ENCODE results near the gene PMEPA1. TPM values are rescaled to one million over a fixed set of nuclear protein-coding genes. Genes with fewer than 3 reads are reported as not detected.

Gene PMEPA1
- total RNA-seq, 2 experiments from 2014 or later, result 2.5 to 3.0 TPM

DNA sequence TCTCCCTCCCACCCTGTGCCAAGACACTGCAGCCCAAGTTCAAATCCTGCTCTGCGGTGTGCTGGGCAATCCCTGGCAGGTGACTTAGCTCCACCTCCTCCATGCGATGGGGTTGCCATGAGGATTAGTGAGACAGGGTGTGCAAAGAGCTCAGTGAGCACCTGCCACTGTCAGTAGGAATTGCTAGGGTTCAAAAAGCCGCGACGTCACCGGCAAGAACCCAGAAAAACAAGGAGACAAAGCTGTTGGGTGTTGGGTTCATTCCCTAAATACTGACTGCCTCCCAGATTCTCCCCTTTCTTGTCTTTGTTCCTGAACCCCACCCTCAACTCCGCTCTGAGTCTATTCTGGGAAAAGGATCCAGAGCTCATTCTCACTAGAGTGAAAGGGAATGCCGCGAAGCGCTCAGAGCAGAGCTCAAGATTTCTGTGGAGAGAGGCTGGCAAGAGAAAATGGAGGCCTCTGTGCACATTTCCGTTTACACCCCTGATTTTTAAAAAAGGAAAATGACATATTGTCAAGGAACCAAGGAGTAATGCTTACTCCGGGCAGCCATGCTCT, 13.3 kb downstream of the PMEPA1 start:
- Mint-ChIP-seq H3K4me1 (ENCODE audit: low read depth) (peaks cover 35% of the 10 kb centered on the region), H3K4me3 (no peak overlapping the region), H3K27me3 (no peaks in the 10 kb centered on the region), H3K9me3 (no peaks in the 10 kb centered on the region), H3K27ac (no peak overlapping the region), H3K36me3 (no peaks in the 10 kb centered on the region)
- DNase-seq, result no peak
- CTCF ChIA-PET, result interaction anchor here (1.4 kb wide), 1 partner anchor 74 kb away, joined by 3 read pairs; no protein-coding TSS in a partner anchor
- POLR2A ChIA-PET, result no interaction called here
- intact Hi-C loops (cut with micrococcal nuclease), result no loop called here

DNA sequence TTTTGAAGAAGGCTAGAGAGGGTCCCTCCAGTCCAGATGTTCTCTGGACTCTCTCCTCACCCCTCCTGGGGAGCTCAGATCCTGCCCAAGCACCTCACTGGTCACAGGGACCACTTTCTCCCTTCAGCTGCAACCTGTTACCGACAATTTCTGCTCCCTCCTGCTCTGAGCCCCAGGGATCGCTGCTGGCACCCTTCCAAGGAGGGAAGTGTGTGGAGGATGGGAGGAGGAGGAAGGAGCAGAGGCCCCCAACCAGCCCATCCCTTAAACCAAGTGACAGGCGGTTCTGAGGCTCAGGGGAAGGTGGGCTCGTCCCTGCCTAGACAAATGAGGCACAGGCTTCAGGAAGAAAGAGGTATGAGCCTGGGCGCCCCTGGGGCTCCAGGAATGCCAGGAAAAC, 13.9 kb downstream of the PMEPA1 start:
- Mint-ChIP-seq H3K4me1 (ENCODE audit: low read depth) (peaks cover 34% of the 10 kb centered on the region), H3K27me3 (no peaks in the 10 kb centered on the region), H3K9me3 (no peaks in the 10 kb centered on the region), H3K27ac (no peak overlapping the region), H3K4me3 (no peak overlapping the region), H3K36me3 (no peaks in the 10 kb centered on the region)
- CTCF ChIA-PET, result interaction anchor here (1.4 kb wide), 1 partner anchor 73 kb away, joined by 3 read pairs; no protein-coding TSS in a partner anchor
- intact Hi-C loops (cut with micrococcal nuclease), result no loop called here
- DNase-seq, result no peak
- POLR2A ChIA-PET, result no interaction called here

GRCh38 chr20:57695012-57695411, 14.8 kb downstream of the PMEPA1 start:
- intact Hi-C loops (cut with micrococcal nuclease), result no loop called here
- H3K4me1 Mint-ChIP-seq (ENCODE audit: low read depth), result peaks cover 34% of the 10 kb centered on the region
- H3K36me3 Mint-ChIP-seq, result no peaks in the 10 kb centered on the region
- H3K4me3 Mint-ChIP-seq, result no peak overlapping the region
- H3K9me3 Mint-ChIP-seq, result no peaks in the 10 kb centered on the region
- POLR2A ChIA-PET, result no interaction called here
- CTCF ChIA-PET, result interaction anchor here (1.4 kb wide), 1 partner anchor 72 kb away, joined by 3 read pairs; no protein-coding TSS in a partner anchor
- no peaks in the 10 kb centered on the region for H3K27me3 Mint-ChIP-seq
- no peak overlapping the region for H3K27ac Mint-ChIP-seq
- DNase-seq, result peak; percentile 26

DNA sequence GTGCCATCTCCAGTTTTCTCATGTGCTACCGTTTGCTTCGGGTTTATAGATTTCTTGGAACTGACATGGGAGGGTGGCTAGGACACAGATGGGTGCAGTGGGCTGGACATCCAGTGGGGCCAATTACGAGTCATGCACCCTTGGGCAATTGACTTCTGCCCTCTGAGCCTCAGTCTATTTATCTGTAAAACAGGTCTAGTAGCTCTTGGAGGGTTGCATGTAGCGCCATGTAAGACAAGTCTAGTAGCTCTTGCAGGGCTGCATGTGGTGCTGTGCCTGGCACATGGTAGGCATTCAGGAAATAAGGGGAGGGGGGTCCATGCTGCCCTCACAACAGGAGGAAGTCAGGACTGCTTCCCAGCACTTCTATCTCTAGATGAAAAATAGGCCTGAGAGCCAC, 15.3 kb downstream of the PMEPA1 start:
- Mint-ChIP-seq H3K4me1 (ENCODE audit: low read depth) (peaks cover 32% of the 10 kb centered on the region), H3K36me3 (no peaks in the 10 kb centered on the region), H3K27ac (no peak overlapping the region), H3K9me3 (no peaks in the 10 kb centered on the region), H3K4me3 (no peak overlapping the region), H3K27me3 (no peaks in the 10 kb centered on the region)
- intact Hi-C loops (cut with micrococcal nuclease), result no loop called here
- DNase-seq, result no peak
- POLR2A ChIA-PET, result no interaction called here
- CTCF ChIA-PET, result no interaction called here

DNA sequence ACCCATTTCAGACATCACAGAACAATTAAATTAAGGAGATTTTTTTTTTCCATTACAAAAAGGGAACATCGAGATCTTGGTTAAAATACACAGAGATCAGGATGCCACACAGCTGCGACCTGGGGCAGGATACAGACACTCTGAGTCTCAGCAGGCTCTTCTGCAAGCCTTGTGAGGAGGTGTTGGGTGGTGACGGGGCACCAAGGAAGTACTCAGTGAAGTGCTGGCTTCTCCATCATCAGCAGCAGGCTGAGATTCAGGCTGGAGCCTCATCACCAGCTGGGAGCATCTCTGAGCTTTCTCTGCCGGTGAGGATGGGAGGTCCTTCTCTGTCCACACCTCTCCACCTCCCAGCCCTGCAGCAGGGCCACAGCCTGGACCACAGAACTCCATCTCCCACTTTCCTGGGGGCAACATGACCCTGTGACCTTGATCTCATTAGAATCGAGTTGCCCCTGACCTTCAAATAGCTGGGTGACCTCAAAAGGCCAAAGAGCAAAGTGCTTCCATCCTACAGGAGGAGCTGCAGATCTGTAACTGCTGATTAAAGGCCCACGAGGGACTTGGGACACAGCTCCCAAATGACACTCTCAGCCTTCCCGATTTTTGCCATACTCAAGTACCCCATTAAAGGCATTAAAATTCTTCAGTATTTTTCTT, 16.0 kb downstream of the PMEPA1 start:
- Mint-ChIP-seq H3K27ac (no peak overlapping the region), H3K27me3 (no peaks in the 10 kb centered on the region), H3K9me3 (no peaks in the 10 kb centered on the region), H3K4me1 (ENCODE audit: low read depth) (peaks cover 25% of the 10 kb centered on the region), H3K36me3 (no peaks in the 10 kb centered on the region), H3K4me3 (no peak overlapping the region)
- CTCF ChIA-PET, result no interaction called here
- DNase-seq, result no peak
- POLR2A ChIA-PET, result no interaction called here
- intact Hi-C loops (cut with micrococcal nuclease), result no loop called here

- H3K4me1 Mint-ChIP-seq (ENCODE audit: low read depth), result peaks cover 18% of the 10 kb centered on the region
- intact Hi-C loops (cut with micrococcal nuclease), result no loop called here
- no peak overlapping the region for H3K4me3 Mint-ChIP-seq
- ChIA-PET POLR2A (no interaction called here), CTCF (no interaction called here)
- no peaks in the 10 kb centered on the region for H3K27me3 Mint-ChIP-seq
- no peaks in the 10 kb centered on the region for H3K36me3 Mint-ChIP-seq
- H3K27ac Mint-ChIP-seq, result no peak overlapping the region
- H3K9me3 Mint-ChIP-seq, result no peaks in the 10 kb centered on the region
- DNase-seq, result peak; percentile 18
Measured at GRCh38 chr20:57693002-57693582, 16.7 kb downstream of the PMEPA1 start.

GRCh38 chr20:57692393-57692792, 17.4 kb downstream of the PMEPA1 start:
- intact Hi-C loops (cut with micrococcal nuclease), result no loop called here
- Mint-ChIP-seq H3K9me3 (no peaks in the 10 kb centered on the region), H3K27ac (no peak overlapping the region), H3K27me3 (no peaks in the 10 kb centered on the region), H3K4me3 (no peak overlapping the region), H3K36me3 (no peaks in the 10 kb centered on the region), H3K4me1 (ENCODE audit: low read depth) (peaks cover 11% of the 10 kb centered on the region)
- DNase-seq, result no peak
- CTCF ChIA-PET, result interaction anchor here (0.7 kb wide), 1 partner anchor 394 kb away, joined by 3 read pairs; no protein-coding TSS in a partner anchor
- POLR2A ChIA-PET, result no interaction called here

DNA sequence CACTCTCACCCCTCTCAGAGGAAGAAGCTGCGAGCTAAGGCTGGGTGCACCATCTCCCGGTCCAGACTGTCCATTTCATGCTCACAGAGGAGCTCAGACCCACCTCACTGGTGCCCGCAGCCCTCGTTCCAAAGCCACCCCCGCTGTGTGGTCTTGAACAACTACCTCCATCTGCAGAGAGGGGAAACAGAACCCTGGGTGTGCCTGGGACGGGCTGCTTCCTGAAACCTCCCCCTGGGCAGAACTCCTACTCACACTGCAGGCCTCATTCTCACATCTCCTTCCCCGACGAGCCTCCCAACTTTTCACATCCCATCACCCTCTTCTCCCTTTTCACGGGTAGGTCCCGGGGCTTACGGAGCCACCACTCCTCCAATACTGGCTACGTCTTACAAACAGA, 18.1 kb downstream of the PMEPA1 start:
- intact Hi-C loops (cut with micrococcal nuclease), result no loop called here
- CTCF ChIA-PET, result interaction anchor here (0.6 to 0.7 kb wide), 2 partner anchors 157 to 395 kb away, joined by 3 to 6 read pairs; no protein-coding TSS in a partner anchor
- POLR2A ChIA-PET, result no interaction called here

DNA sequence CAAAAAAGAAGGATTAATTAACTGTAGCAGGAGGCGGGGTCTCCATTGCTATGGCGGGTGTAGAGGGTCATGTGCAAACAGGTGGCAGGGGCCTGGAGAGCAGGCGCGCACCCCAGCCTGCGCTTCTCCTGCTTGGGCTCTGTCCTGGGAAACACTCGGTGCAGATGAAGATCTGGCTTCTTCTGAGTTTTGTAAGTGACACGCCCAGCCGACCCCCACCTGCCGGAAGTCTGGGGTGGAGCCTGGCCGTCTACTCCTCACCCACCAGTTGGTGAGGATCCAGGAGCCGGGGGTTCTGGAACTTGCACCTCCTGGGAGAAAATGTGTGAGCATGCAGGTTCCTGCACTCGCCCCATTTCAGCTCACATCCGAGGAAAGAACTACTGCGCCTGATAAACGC, 19.3 kb downstream of the PMEPA1 start:
- no peaks in the 10 kb centered on the region for H3K36me3 Mint-ChIP-seq
- POLR2A ChIA-PET, result no interaction called here
- intact Hi-C loops (cut with micrococcal nuclease), result no loop called here
- H3K27ac Mint-ChIP-seq, result no peak overlapping the region
- CTCF ChIA-PET, result no interaction called here
- H3K4me3 Mint-ChIP-seq, result no peak overlapping the region
- DNase-seq, result no peak
- H3K9me3 Mint-ChIP-seq, result no peaks in the 10 kb centered on the region
- H3K4me1 Mint-ChIP-seq (ENCODE audit: low read depth), result peaks cover 7% of the 10 kb centered on the region
- H3K27me3 Mint-ChIP-seq, result no peaks in the 10 kb centered on the region

More for the DNA sequence above, 18.1 kb downstream of the PMEPA1 start:
- peaks cover 7% of the 10 kb centered on the region for H3K4me1 Mint-ChIP-seq (ENCODE audit: low read depth)
- DNase-seq, result no peak
- no peak overlapping the region for H3K4me3 Mint-ChIP-seq
- no peaks in the 10 kb centered on the region for H3K9me3 Mint-ChIP-seq
- H3K27me3 Mint-ChIP-seq, result no peaks in the 10 kb centered on the region
- H3K27ac Mint-ChIP-seq, result no peak overlapping the region
- no peaks in the 10 kb centered on the region for H3K36me3 Mint-ChIP-seq

DNA sequence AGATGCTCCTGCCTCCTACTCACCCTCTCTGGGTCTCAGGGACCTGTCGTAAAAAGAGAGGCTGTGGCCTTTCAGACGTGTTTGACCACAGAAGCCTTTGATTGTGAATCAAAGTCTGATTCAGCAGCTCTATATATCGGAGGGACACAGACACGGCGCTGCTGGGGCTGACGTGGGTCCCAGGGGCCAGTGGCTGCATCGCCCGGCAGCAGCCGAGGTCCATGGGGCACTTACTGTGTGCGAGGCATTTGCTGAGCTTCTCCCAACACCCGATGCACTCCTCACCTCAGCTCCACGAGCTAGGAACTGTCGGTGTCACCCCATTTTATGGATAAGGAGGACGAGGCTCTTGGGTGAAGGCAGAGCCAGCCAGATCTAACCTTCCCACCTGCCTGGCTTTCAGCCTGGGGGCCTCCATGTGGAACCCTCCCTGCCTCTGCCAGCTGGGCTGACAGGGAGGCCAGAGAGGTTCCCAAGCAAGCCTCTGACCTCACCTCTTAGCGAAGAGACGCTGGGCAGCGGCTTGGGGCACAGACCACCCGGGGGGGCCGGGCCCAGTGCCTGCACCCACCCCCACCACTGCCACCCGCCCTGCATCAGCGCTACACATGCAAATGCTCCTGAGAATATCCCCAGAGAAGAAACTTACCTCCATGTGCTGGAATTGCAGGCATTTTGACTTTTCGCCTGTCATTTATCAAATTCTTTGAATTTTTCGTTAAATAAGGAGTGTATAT, 19.9 kb downstream of the PMEPA1 start:
- H3K4me1 Mint-ChIP-seq (ENCODE audit: low read depth), result peaks cover 4% of the 10 kb centered on the region
- CTCF ChIA-PET, result no interaction called here
- POLR2A ChIA-PET, result no interaction called here
- intact Hi-C loops (cut with micrococcal nuclease), result no loop called here
- DNase-seq, result no peak
- H3K4me3 Mint-ChIP-seq, result no peak overlapping the region
- no peaks in the 10 kb centered on the region for H3K27me3 Mint-ChIP-seq
- H3K9me3 Mint-ChIP-seq, result no peaks in the 10 kb centered on the region
- H3K36me3 Mint-ChIP-seq, result no peaks in the 10 kb centered on the region
- no peak overlapping the region for H3K27ac Mint-ChIP-seq

- POLR2A ChIA-PET, result no interaction called here
- no peak overlapping the region for H3K4me3 Mint-ChIP-seq
- H3K27ac Mint-ChIP-seq, result no peak overlapping the region
- DNase-seq, result no peak
- no peaks in the 10 kb centered on the region for H3K9me3 Mint-ChIP-seq
- H3K4me1 Mint-ChIP-seq (ENCODE audit: low read depth), result no peaks in the 10 kb centered on the region
- CTCF ChIA-PET, result no interaction called here
- H3K27me3 Mint-ChIP-seq, result no peaks in the 10 kb centered on the region
- intact Hi-C loops (cut with micrococcal nuclease), result no loop called here
- no peaks in the 10 kb centered on the region for H3K36me3 Mint-ChIP-seq
Measured at GRCh38 chr20:57688864-57689263, 21.0 kb downstream of the PMEPA1 start.

DNA sequence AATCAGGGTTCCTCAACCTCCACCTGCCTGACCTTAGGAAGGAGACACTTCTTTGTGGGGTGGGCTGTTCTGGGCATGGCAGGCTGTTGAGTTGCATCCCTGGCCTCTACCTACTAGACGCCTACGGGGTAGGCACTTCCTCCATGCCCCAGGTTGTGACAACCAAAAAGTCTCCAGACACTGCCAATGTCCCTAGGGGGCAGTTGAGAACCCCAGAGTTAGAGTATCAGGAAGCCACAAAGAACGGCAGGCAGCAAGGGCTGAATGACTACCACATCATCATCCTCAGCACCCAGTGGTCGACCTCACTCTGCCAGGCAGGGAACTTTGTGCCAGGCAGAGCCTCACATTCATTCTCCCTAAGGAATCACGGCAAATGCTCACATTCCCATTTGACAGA, 21.5 kb downstream of the PMEPA1 start:
- no peak overlapping the region for H3K27ac Mint-ChIP-seq
- ChIA-PET CTCF (no interaction called here), POLR2A (no interaction called here)

More for the DNA sequence above, 21.5 kb downstream of the PMEPA1 start:
- intact Hi-C loops (cut with micrococcal nuclease), result no loop called here
- Mint-ChIP-seq H3K4me1 (ENCODE audit: low read depth) (no peaks in the 10 kb centered on the region), H3K4me3 (no peak overlapping the region), H3K9me3 (no peaks in the 10 kb centered on the region), H3K27me3 (no peaks in the 10 kb centered on the region), H3K36me3 (no peaks in the 10 kb centered on the region)
- DNase-seq, result no peak

Measured in activated CD4-positive, alpha-beta memory T cell treated with anti-CD3 and anti-CD28 coated beads for 36 hours (primary cell).